ACHN (cell line): ENCODE measurements around the gene MAN1A1.
A peak's percentile ranks its signal among the peaks of the same experiment; 100 is the strongest.

ENCODE experiments used
- DNase-seq: peaks from one replicate; pipeline ENCODE4 v3.0.0-alpha.2; 2015
- in situ Hi-C: cut with HindIII; loops from 2 replicates; pipeline ENCODE4 v1.10.0; 2017; ENCODE audit warnings: low sequenced_read_pairs, low pct_ligation_motif_present, low pct_unique_long_range_greater_than_20kb

MAN1A1 gene

DNA sequence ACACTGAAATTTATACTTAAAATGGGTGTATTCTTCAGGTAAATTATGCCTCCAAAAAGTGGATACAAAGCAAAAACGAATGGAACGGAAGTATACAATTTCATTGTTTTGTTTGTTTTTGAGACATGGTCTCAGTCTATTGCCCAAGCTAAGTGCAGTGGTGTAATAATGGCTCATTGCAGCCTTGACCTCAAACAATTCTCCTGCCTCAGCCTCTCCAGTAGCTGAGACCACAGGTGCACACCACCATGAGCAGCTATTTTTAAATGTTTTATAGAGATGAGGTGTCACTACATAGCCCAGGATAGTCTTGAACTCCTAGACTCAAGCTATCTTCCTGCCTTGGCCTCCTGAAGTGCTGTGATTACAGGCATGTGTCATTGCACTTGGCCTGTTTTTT is 122.2 kb downstream of the MAN1A1 start:
- in situ Hi-C loops: no loop called here
- no peak for DNase-seq

DNA sequence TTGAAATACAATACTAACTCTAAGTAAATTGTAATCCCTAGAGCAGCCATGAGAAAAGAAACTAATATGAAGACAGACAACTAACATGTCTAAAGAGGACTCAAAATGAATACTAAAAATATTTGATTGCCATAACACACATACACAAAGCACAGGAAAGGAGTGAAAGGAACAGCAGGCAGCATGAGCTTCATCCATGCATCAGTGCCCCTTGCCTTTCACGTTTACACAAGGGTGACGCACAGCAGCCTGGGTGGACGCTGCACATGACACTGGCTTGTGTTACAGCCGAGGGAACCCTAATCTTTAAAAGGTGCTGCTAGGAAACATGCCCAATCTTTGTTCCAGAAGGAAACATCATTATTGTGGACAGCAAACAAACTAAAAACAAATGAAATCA is 123.5 kb downstream of the MAN1A1 start:
- no peak for DNase-seq

DNA sequence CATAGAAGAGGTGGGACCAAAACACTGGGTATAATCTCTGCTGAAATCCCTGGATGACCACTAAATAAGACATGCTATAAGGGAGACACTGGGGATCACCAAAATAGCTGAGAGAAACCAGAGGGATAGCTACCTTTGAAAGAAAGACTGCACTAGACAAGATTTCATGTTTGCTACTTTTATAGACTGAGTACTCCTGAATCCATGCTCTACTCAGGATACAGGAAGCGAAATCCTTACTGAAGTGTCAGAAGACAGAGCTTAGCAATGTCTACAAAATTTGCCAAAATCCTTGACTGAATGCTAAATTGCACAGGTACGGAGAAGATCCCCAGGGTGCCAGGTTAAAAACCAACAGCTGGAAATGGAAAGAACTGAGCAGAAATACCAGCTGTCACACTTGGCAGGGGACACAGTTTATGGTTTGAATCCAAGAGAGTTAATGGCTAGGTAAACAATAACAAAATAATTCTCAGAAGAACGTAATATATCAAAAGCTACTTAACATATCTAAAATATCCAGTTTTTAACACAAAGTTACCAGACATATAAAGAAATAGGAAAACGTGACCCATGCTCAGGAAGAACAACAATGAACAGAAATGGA is 125.4 kb downstream of the MAN1A1 start:
- in situ Hi-C loops: no loop called here
- DNase-seq: no peak

More for the DNA sequence above, 123.5 kb downstream of the MAN1A1 start:
- in situ Hi-C loops: no loop called here

DNA sequence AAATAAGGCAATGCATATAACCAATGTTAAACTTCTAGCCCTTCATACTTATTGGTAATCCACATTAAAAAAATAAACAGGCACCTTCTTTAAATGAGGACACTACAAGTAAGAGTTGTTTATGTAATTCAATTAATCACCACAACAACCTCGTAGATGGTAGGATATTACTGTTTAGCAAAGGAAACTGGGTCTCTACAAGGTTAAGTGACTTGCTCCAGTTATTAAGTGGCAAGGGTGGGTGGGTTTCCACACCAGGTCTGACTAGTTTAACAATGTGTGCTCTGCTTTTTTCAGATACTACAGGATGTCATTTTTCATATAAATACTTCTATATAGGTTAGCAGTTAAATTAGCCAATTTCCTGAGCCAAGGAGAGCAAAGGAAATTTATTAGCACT is 129.1 kb downstream of the MAN1A1 start:
- in situ Hi-C loops: no loop called here
- no peak for DNase-seq

DNA sequence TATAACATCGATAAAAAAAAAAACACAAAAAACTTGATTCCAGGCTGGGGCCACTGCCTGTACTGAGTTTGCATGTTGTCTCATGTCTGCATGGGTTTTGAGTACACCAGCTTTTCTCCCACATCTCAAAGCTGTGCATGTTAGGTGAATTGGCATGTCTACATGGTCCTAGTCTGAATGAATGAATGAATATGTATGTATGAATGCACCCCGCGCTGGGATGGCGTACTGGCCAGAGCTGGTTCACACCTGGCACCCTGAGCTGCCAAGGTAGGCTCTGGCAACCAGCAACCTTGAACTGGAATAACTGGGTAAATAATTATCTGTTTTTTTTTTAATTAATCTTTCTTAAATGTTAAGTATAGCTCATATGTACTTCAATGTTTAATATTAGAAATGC is 131.0 kb downstream of the MAN1A1 start:
- in situ Hi-C loops: no loop called here
- DNase-seq: no peak

DNA sequence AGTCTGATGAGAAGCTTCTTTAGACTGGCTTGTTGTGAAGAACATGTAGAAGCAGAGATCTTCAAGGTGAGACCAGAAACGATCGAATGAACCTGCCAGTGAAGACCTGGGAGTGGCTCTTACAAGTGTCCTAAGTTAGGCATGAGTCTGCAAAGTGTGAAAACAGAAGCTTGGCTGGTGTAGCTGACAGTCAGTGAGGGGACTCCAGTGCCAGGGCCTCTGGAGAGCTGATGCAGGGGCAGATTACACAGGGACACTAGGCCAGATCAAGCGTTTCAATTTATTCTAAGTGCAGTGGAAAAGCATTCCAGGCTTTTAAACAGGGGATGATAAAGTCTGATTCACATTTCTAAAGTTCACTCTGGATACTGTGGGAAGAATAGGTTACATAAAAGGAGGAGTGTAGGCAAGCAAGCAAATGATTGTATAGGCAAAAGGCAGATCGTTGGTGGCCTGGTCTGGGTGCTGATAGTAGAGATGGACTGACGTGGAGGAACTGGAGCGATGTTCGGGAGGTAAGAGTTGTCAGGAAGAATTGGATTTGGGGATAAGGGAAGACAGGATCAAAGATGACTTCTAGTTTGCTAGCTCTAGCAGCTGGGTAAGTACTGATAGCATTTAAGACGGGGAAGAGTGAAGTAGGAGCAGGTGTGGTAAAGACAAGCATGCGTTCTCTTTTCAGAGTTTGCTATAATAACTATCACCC is 133.5 kb downstream of the MAN1A1 start:
- DNase-seq: no peak
- in situ Hi-C loops: no loop called here

DNA sequence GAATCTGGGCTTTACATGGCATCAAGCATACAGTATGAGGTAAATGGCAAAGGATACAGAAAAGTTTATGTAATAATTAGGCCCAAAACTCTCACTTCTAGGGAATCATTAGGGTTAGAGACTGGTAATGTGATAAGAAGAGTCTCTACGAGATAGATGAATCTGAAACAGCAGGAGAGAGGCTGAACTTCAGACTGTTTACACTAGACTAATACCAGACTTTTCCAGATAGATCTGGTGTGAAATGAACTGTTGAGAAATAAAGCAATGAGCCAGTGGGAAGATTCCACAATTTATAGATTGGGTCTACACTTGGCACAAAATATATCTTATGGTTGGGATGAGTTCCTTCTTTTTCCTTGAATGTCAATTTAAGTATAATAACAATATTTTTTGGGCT is 134.3 kb downstream of the MAN1A1 start:
- in situ Hi-C loops: no loop called here
- DNase-seq: no peak

DNA sequence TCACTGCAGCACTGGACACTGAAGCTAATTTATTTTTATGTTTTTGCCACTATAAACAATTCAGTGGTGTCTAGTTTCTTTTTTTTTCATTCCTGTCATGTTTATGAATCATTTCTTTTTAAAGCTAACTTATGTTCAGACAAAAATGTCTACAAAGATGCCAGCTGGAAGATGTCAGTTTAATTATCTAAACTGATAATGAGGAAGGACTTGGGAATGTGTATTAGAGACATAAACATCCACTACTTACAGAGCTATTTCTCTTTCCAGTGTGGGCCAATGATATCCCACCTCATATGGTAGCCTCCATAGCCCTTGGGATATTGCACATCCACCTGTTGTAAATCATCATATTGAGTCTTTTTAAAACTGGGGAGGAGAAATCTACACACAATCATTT is 139.0 kb downstream of the MAN1A1 start:
- in situ Hi-C loops: no loop called here
- DNase-seq: no peak

DNA sequence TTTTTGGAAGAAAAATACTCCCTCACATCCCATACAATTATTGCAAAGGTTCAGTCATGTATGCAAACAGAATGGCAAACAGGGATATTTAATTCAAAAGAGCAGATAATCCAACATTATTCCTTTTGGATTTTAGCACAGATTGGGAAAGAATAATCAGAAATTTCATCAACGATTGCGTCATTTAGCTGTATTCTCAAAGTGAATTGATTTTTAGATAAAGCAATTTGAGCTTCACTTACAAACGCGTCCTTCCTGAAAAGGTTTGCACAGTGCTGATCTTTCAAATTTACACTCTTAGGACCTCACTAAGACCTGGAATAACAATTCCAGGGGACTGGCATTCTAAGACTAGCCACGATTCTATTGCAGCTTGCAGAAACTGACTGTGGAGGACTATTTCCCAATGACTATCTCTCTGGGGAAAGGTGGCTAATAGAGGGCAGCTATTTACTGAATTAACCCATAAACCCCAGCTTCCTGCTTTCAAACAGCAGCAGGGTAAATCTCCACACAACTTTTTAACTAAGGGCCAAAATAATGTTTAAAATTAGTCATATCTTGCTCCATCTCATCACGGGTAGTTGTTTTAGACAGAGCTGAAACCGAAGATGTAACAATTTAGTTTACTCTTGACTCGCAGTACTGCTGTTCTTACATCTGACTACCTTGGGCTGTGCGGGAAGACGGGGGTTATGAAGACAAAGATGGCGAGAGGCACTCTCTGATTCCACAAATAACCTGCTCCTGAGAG is 139.9 kb downstream of the MAN1A1 start:
- in situ Hi-C loops: no loop called here
- no peak for DNase-seq

DNA sequence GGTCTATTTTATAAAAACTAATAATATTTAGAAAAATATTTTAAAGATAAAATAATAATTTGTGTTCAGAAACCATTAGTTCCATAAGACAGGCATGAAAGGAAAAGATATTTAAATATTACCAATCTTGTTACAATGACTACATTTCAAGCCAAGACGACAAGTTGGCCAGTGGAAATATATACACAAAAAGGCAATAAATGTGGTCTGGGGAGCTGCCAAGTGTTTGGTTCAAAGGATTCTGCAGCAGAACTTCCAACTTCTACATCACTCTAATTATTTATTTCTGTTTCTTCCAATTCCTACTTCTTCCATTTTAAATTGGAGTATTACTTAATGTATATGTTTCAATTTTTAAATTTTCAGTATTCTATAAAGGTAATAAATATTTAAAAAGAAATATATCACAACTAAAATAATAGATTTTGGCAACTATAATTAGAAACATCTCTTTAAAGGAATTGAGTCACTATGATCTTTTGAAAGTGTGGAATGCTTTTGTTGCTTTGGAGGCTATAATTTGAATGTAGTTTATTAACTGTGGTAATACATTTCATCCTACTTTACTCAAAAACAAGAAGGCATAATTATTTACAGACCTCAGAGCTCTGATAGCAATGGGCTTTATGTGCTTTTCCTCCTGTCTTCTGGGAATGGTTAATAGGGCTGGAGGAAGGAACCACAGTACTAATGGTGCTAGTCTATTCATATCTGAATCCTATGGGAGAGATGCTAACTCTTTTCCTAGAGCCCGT is 141.4 kb downstream of the MAN1A1 start:
- no peak for DNase-seq
- in situ Hi-C loops: no loop called here

DNA sequence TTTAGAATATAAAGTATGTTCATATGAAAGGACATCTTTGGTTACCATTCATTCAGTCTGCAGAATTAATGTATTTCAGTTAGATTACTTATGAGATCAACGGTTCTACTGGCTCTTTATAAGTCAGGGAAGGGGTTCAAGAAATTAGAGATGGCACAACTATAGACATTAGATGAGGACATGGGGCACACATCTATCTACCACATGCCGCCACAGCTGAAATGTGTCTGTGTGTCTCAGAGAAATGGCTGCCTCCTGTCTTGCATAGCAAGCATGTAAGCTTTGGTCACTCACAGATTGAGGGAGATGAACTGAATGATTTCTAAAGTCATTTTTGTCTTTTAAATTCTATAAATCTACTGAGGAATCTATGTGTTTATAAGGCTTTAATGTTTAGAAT is 142.2 kb downstream of the MAN1A1 start:
- in situ Hi-C loops: no loop called here
- no peak for DNase-seq

DNA sequence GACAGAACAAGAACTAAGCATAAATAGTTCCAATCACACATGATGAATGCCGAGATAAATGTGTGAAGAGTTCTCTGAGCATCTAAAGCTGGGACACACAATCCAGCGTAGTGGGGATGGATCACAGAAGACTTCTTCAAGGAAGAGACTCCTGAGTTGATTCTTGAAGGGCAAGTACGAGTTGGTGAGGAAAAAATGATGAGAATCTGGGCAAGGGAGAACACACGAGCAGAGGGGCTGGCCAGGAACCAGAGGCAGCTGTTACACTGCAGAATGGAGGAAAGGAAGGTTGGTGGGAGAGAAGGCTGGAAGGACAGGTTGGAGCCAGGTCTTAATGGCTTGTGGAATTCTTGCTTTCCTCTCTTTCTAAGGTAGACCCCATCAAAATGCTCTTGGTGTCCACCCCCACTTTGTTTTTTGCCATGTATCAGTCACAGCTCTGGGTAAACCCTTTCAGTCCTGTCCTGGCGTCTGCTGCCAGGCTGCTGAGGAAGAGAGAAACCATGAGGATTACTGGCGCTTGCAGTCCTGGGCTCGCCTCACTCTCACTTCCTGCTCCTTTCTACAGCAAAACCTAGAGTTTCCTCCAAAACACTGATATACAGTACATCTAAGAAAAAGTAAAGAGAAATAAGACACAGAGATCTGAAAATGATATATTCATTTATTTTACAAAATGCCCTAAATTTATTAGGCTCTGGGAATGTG is 143.5 kb downstream of the MAN1A1 start:
- DNase-seq: no peak
- in situ Hi-C loops: no loop called here

DNA sequence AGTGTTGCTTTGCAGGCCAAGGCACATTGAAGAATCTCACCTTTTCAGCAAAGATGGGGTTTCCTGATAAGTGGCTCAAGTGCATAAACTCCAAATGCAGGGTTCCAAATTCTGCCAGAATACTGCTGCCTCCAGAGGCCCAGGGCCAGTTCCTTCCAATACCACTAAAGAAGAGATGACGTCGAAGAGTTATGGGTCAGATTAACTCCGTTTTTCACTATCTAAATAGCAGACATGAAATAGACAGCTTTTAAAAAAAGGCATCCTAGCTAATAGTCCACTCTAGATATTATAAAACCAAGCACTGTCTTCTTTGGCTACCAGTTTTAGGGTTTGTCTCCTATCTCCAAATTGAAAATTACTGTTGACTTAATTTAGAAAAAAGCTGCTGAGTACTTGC is 144.8 kb downstream of the MAN1A1 start:
- no peak for DNase-seq
- in situ Hi-C loops: no loop called here

DNA sequence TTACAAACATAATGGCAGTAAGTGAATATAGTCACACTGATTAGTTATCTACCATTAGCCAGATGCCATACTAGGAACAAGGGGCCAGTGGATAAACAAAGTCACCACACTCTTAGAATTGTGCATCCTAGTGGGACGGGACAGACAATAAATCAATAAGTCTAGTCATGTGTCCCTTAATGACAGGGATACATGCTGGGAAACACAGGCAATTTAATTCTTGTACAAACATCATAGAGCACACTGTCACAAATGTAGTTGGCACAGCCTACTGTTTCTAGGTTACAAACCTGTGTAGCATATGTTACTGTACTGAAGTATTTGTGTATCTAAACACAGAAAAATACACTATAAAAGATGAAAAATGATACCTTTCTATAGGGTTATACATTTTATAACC is 148.1 kb downstream of the MAN1A1 start:
- DNase-seq: no peak

DNA sequence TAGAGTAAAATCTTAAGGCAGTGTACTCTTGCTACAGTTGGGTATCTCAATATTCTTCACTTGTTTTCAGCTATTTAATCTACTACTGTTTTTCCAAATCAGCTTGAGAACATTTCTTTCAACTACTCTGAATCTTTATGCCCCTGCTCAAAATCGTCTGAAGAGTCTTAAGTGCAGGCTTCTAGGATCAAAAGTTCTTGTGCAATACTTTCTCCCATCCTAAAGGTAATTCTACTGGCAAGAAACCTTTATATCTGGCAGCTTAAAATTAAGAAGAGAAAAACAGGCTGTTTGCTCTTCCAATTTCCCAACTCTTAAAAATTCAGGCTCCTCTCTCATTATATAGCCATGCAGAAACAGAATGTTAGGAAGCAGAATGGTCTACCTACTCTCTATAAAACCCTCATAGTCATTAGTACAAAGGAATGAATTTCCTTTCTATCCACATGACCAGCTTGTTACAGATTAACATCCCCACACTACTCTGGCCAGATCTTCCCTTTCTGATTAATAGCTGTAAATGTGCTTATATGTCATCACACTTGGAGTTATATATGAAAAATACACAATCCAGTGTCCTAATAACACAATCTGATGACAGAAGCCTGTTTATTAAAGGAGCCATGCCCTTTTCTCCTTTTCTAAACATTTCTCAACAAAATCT is 148.9 kb downstream of the MAN1A1 start:
- DNase-seq: peak; percentile 33
- in situ Hi-C loops: no loop called here

More for the DNA sequence above, 148.1 kb downstream of the MAN1A1 start:
- in situ Hi-C loops: no loop called here

DNA sequence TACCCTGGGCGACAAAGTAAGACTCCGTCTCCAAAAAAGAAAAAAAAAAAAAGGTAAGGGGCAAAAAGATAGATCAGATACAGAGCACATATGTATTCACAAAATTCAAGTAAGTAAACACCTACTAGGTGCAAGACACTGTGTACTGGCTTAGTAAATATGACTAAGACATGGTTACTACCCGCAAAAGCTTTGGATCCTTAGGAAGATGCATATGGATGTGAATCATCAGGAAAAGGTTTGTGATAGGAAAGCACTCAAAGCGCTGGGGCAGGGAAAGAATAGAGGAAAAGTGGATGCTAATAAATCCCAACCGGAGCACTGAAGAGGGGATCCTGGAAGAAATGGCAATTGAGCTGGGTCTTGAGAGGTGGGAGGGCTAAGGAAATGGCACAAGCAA is 152.3 kb downstream of the MAN1A1 start:
- in situ Hi-C loops: no loop called here

DNA sequence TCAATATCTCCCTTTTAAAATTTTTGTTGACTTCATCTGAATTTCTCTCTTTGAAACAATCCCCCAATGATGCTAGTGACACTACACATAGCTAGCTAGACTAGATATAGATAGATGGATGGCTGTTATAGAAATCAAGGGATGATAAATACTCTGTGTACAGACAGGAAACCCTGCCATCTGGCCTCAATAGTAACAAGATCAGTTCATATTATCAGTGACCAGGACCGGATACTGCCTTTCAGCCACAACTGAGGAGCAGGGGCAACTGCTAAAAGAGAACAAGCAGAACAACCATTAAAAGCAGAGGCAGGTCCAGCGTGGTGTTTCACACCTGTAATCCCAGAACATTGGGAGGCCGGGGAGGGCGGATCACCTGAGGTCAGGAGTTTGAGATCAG is 152.8 kb downstream of the MAN1A1 start:
- in situ Hi-C loops: no loop called here
- DNase-seq: no peak

More for the DNA sequence above, 152.3 kb downstream of the MAN1A1 start:
- no peak for DNase-seq

DNA sequence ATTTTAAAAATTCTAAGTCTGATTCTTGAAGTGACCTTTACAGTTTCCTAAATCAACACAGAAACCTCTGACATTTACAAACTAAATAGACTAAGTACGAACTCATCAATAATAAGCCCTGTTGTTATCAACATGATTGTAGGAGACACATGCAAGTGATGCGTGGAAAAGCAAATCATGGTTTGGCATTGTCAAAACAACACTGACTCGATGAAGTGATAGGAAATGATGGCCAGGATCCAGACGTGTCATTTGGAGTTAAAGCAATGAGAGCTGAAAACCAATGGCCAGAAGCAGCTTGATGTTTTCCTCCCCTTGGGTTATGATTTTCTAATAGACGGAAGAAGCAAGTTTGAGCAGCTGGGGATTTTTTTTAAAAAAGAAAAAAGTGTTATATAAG is 153.7 kb downstream of the MAN1A1 start:
- DNase-seq: no peak
- in situ Hi-C loops: no loop called here
